Sigmoid colon (tissue), 4 donors: ENCODE results near the gene SDK1.

ENCODE experiments used
- EP300 ChIP-seq, 4 donors: sonication (generic); formaldehyde crosslinking; IDR thresholded peaks; one replicate each; pipeline ENCODE4 v1.6.1; 2017; ENCODE audit warnings: antibody characterized with exemption in 4 of 4
- POLR2A ChIP-seq, 2 donors: fragments of 450-650 bp; IDR thresholded peaks; one replicate each; pipeline ENCODE4 v1.6.1; 2016; ENCODE audit warnings: antibody characterized with exemption in 2 of 2, mild to moderate bottlenecking in 2 of 2, moderate library complexity in 2 of 2
- POLR2AphosphoS5 ChIP-seq, 4 donors: sonication (generic); formaldehyde crosslinking; IDR thresholded peaks; one replicate each; pipeline ENCODE4 v1.6.1; 2017; ENCODE audit warnings: antibody characterized with exemption in 4 of 4
- TF ChIP-seq, protein P1 (sequence below), 4 experiments: fragments of 450-650 bp in 3 of 4; fragments of 200-600 bp in 1 of 4; IDR thresholded peaks; one replicate each; pipeline ENCODE4 v1.5.1; 2016 to 2019; ENCODE audit warnings: antibody characterized with exemption in 4 of 4, mild to moderate bottlenecking in 3 of 4, moderate library complexity in 2 of 4

DNA sequence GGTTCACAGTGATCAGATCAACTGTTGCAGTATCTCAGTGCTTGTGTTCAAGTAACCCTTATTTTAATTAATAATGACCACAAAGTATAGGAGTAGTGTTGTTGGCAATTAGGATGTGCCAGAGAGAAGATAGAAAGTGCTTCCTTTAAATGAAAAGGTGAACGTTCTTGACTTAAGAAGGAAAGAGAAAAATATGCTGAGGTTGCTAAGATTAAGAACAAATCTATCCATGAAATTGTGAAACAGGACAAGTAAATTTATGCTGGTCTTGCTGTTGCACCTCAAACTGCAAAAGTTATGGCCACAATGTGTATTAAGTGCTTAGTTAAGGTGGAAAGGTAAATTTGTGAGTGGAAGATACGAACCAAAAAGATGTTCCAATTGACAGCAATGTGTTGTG, 139.5 kb downstream of the SDK1 start:
- TF ChIP-seq EP300 (IDR thresholded peaks at IDR 0.05) (no peak), POLR2A (IDR thresholded peaks at IDR 0.05) (no peak), POLR2AphosphoS5 (IDR thresholded peaks at IDR 0.05) (no peak)
- TF ChIP-seq, protein P1, sequence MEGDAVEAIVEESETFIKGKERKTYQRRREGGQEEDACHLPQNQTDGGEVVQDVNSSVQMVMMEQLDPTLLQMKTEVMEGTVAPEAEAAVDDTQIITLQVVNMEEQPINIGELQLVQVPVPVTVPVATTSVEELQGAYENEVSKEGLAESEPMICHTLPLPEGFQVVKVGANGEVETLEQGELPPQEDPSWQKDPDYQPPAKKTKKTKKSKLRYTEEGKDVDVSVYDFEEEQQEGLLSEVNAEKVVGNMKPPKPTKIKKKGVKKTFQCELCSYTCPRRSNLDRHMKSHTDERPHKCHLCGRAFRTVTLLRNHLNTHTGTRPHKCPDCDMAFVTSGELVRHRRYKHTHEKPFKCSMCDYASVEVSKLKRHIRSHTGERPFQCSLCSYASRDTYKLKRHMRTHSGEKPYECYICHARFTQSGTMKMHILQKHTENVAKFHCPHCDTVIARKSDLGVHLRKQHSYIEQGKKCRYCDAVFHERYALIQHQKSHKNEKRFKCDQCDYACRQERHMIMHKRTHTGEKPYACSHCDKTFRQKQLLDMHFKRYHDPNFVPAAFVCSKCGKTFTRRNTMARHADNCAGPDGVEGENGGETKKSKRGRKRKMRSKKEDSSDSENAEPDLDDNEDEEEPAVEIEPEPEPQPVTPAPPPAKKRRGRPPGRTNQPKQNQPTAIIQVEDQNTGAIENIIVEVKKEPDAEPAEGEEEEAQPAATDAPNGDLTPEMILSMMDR (IDR thresholded peaks at IDR 0.05): no peak
